Lung (tissue), 12 donors: Measurements from ENCODE around the gene CCR9. TPM values are rescaled to one million over a fixed set of nuclear protein-coding genes. Genes with fewer than 3 reads are reported as not detected.
A peak's percentile ranks its signal among the peaks of the same experiment; 100 is the strongest.

Experiments used
- ATAC-seq: fragments of 200-7000 bp; cut with Tn5 transposase; one replicate; pipeline ENCODE4 v1.9.1; 2020; ENCODE audit warnings: moderate number of reproducible peaks; ENCODE audit not compliant: insufficient read depth, low FRiP score
- DNase-seq, 3 donors: peaks; one replicate each; pipeline ENCODE4 v3.0.0-alpha.2; 2013 to 2017
- H3K27ac ChIP-seq, 2 donors: one replicate each; pipeline ENCODE4 v1.5.1; 2013; ENCODE audit warnings: mild to moderate bottlenecking in 2 of 2, moderate library complexity in 2 of 2, control low read depth in 1 of 2, inconsistent platforms in 1 of 2, low read depth in 1 of 2, low read length in 1 of 2
- H3K27me3 ChIP-seq, 3 donors: one replicate each; pipeline ENCODE4 v1.5.1; 2013; ENCODE audit warnings: low read length in 2 of 3; ENCODE audit not compliant: control insufficient read depth in 3 of 3, insufficient read depth in 3 of 3
- H3K36me3 ChIP-seq, 4 donors: one replicate each; pipeline ENCODE4 v1.5.1; 2013; ENCODE audit warnings: low read length in 4 of 4, mild to moderate bottlenecking in 1 of 4, moderate library complexity in 1 of 4; ENCODE audit not compliant: control insufficient read depth in 4 of 4, insufficient read depth in 4 of 4
- H3K4me1 ChIP-seq, 5 donors: one replicate each; pipeline ENCODE4 v1.5.1; 2013; ENCODE audit warnings: low read length in 5 of 5, mild to moderate bottlenecking in 2 of 5, moderate library complexity in 1 of 5; ENCODE audit not compliant: control insufficient read depth in 5 of 5, insufficient read depth in 5 of 5
- H3K4me3 ChIP-seq: one replicate; pipeline ENCODE4 v1.5.1; 2013; ENCODE audit warnings: mild to moderate bottlenecking, control low read depth, moderate library complexity
- H3K9ac ChIP-seq, 2 donors: one replicate each; pipeline ENCODE4 v1.5.1; 2013; ENCODE audit warnings: low read length in 2 of 2, control low read depth in 1 of 2; ENCODE audit not compliant: insufficient read depth in 1 of 2
- H3K9me3 ChIP-seq, 4 donors: one replicate each; pipeline ENCODE4 v1.5.1; 2013; ENCODE audit warnings: low read length in 3 of 4, mild to moderate bottlenecking in 1 of 4, moderate library complexity in 1 of 4; ENCODE audit not compliant: control insufficient read depth in 4 of 4, insufficient read depth in 3 of 4
- CTCF ChIP-seq: IDR thresholded peaks from 2 replicates; pipeline ENCODE4 v1.5.1; 2012; ENCODE audit warnings: mild to moderate bottlenecking; ENCODE audit errors: control extremely low read depth, extremely low read depth
- WGBS, 2 donors: extraction: QIAGEN DNeasy Blood & Tissue Kit; methylation state at CpG; one replicate each; pipeline ENCODE4 v1.1.7; 2013; 5-methylcytosine and 5-hydroxymethylcytosine counted together
- polyA plus RNA-seq, 2 donors: library from polyadenylated mRNA; stranded (reverse); fragments of 200-250 nt; gene quantifications; one replicate each; pipeline ENCODE4 v1.2.1, GENCODE V29; 2013
- total RNA-seq, 2 donors: library from RNA; depleted of rRNA in 1 of 2; stranded (reverse); fragments of >200 nt in 1 of 2; gene quantifications; one replicate each; pipeline ENCODE4 v1.2.1, GENCODE V29; 2014 to 2021
- donor health status: control.
- donor health status: control.
- donor health status: Bipolar disorder and iron deficiency.
- donor health status: healthy.
- donor health status: DM: yes; HTN: yes; CAD: no.

Gene CCR9
- total and polyA plus RNA-seq, 4 donors = 0.09 to 0.46 TPM; not detected in 2

GRCh38 chr3:45841757-45842491 is 44.4 kb upstream of the CCR9 start, which contains the start of gene LZTFL1:
Gene LZTFL1, minus strand, starts transcription at chr3:45842119. Its CDS starts 128 bp downstream, at chr3:45841991.
- 3 to 5% methylated on average over 49 of the region's 49 CpGs for WGBS, 2 donors
- TF ChIP-seq CTCF = no peak
- peak; percentile 95 for ATAC-seq

GRCh38 chr3:45842851-45843625 is 43.3 kb upstream of the CCR9 start:
- Histone ChIP-seq H3K4me3 (no peak overlapping the region), H3K4me1 (peaks cover 0 to 9% (median 3%) of the 10 kb centered on the region in 5 donors), H3K9ac (no peak overlapping the region), H3K9me3 (no peaks in the 10 kb centered on the region), H3K27ac (no peak overlapping the region), H3K36me3 (peaks cover 0 to 4% (median 0%) of the 10 kb centered on the region in 4 donors), H3K27me3 (peaks cover 0 to 20% (median 9%) of the 10 kb centered on the region in 3 donors)
- TF ChIP-seq CTCF = no peak
- WGBS, 2 donors = 88 to 89% methylated on average over 9 of the region's 9 CpGs
- DNase-seq = no peak
- no peak for ATAC-seq

More at GRCh38 chr3:45841757-45842491, 44.4 kb upstream of the CCR9 start, which contains the start of gene LZTFL1:
- Histone ChIP-seq H3K9ac (peak within 1 kb of the TSS; percentile 71 to 79), H3K36me3 (peaks cover 0 to 5% (median 2%) of the 10 kb centered on the region in 4 donors), H3K27me3 (peaks cover 0 to 12% (median 7%) of the 10 kb centered on the region in 3 donors), H3K4me3 (peak within 1 kb of the TSS; percentile 70), H3K4me1 (peaks cover 0 to 9% (median 3%) of the 10 kb centered on the region in 5 donors), H3K9me3 (no peaks in the 10 kb centered on the region), H3K27ac (peak within 1 kb of the TSS; percentile 61 to 69)
- DNase-seq = peak; percentile 97 to 99 (median 98)

- Histone ChIP-seq H3K9me3 (no peaks in the 10 kb centered on the region), H3K4me1 (peaks cover 0 to 9% (median 3%) of the 10 kb centered on the region in 5 donors), H3K27me3 (peaks cover 0 to 33% (median 9%) of the 10 kb centered on the region in 3 donors), H3K27ac (no peak overlapping the region), H3K9ac (no peak overlapping the region), H3K36me3 (peaks cover 0 to 4% (median 0%) of the 10 kb centered on the region in 4 donors), H3K4me3 (no peak overlapping the region)
- ATAC-seq (no peak), DNase-seq (no peak)
- no peak for TF ChIP-seq CTCF
- WGBS, 2 donors = 93 to 94% methylated on average over 1 of the region's 1 CpG
Measured at GRCh38 chr3:45844616-45845015, 41.7 kb upstream of the CCR9 start.
